Measurements from ENCODE around the gene ASB18. TPM values are rescaled to one million over a fixed set of nuclear protein-coding genes. Genes with fewer than 3 reads are reported as not detected.

The ASB18 gene
- total and polyA plus RNA-seq, 2 of the 8 experiments (the other 6 are each of a cell fraction or from before 2014, with no cell fraction given) = not detected

- Histone ChIP-seq H2BK12ac (ENCODE audit: low read depth, low read length) (no peak overlapping the region), H2BK120ac (replicated peaks; ENCODE audit: low read depth, low read length) (no peak overlapping the region), H3K9me3 (ENCODE audit: insufficient read depth in 2 of 2, low read depth in 1 of 2, low read length in 1 of 2) (no peaks in the 10 kb centered on the region), H3K4me2 (ENCODE audit: insufficient read depth in 1 of 2, low read depth in 2 of 2, low read length in 2 of 2) (no peak overlapping the region), H2BK20ac (ENCODE audit: low read length) (no peak overlapping the region), H3K23ac (ENCODE audit: insufficient read length) (no peak overlapping the region), H2BK15ac (ENCODE audit: low read length) (no peak overlapping the region), H3K56ac (replicated peaks; ENCODE audit: insufficient read length, low read depth, low read length) (no peak overlapping the region), H3K18ac (ENCODE audit: extremely low read depth, low read length) (no peak overlapping the region), H4K8ac (ENCODE audit: extremely low read depth, insufficient read depth, low read length) (no peak overlapping the region), H2AK5ac (ENCODE audit: low read depth, low read length) (no peak overlapping the region), H3K23me2 (ENCODE audit: low read depth, low read length) (no peaks in the 10 kb centered on the region), H3K4ac (replicated peaks; ENCODE audit: insufficient read length, low read depth, low read length) (no peak overlapping the region), H4K91ac (replicated peaks; ENCODE audit: insufficient read length, low read length) (no peak overlapping the region), H4K20me1 (replicated peaks in 1 of 2; ENCODE audit: control insufficient read depth in 1 of 2, insufficient read depth in 2 of 2, low read length in 2 of 2) (no peaks in the 10 kb centered on the region), H4K5ac (ENCODE audit: insufficient read length, low read depth, low read length) (no peak overlapping the region), H2AFZ (ENCODE audit: low read length) (no peak overlapping the region), H3K4me3 (ENCODE audit: extremely low read depth in 1 of 4, insufficient read depth in 2 of 4, low read depth in 3 of 4, low read length in 4 of 4) (no peak overlapping the region), H2BK5ac (ENCODE audit: low read depth, low read length) (no peak overlapping the region), H3K36me3 (ENCODE audit: control insufficient read depth in 2 of 4, insufficient read depth in 4 of 4, low read length in 3 of 4) (no peaks in the 10 kb centered on the region), H3K79me2 (ENCODE audit: control insufficient read depth in 1 of 2, insufficient read depth in 2 of 2, low read length in 2 of 2) (no peaks in the 10 kb centered on the region), H3K79me1 (ENCODE audit: low read depth, low read length) (no peaks in the 10 kb centered on the region), H3K27ac (ENCODE audit: low read depth, low read length) (no peak overlapping the region), H3K27me3 (replicated peaks in 1 of 4; ENCODE audit: control insufficient read depth in 3 of 4, extremely low read depth in 1 of 4, insufficient read depth in 3 of 4, low read length in 3 of 4) (no peaks in the 10 kb centered on the region), H3K14ac (ENCODE audit: insufficient read length) (no peak overlapping the region), H3K9ac (replicated peaks in 1 of 4; ENCODE audit: extremely low read depth in 1 of 4, low read depth in 3 of 4, low read length in 3 of 4) (no peak overlapping the region), H3K4me1 (replicated peaks in 1 of 4; ENCODE audit: control insufficient read depth in 3 of 4, insufficient read depth in 4 of 4, low read length in 3 of 4) (no peaks in the 10 kb centered on the region)
- DNase-seq (ENCODE audit: low read depth in 1 of 2, low spot score in 2 of 2) (no peak), FAIRE-seq (no peak)
- TF ChIP-seq RNF2 (IDR thresholded peaks at IDR 0.05; ENCODE audit: borderline replicate concordance, low read depth, low read length, missing control alignments, poor library complexity, severe bottlenecking) (no peak), CEBPB (IDR thresholded peaks at IDR 0.05; ENCODE audit: low read depth, low read length) (no peak), ASH2L (IDR thresholded peaks at IDR 0.05; ENCODE audit: low read length) (no peak), SRF (IDR thresholded peaks at IDR 0.05; ENCODE audit: low read depth, low read length) (no peak), CHD2 (IDR thresholded peaks at IDR 0.05; ENCODE audit: low read length) (no peak), ZNF274 (IDR thresholded peaks at IDR 0.05; ENCODE audit: borderline replicate concordance, extremely low read depth, low read length) (no peak), CTBP2 (IDR thresholded peaks at IDR 0.05; ENCODE audit: borderline replicate concordance, insufficient read depth, insufficient read length, low read length) (no peak), BRCA1 (IDR thresholded peaks at IDR 0.05; ENCODE audit: low read depth, low read length) (no peak), POLR2A (IDR thresholded peaks at IDR 0.05; ENCODE audit: control extremely low read depth in 1 of 2, low read depth in 2 of 2, low read length in 2 of 2) (no peak)
- ChIA-PET CTCF (ENCODE audit: partially characterized antibody) (interaction anchor here (1.1 kb wide), 1 partner anchor 18 kb away, joined by 3 read pairs; no protein-coding TSS in a partner anchor), POLR2A (ENCODE audit: partially characterized antibody) (no interaction called here)
These were observed 27.3 kb upstream of the ASB18 start for GRCh38 chr2:236291476-236291875.

Measured in H1 (cell line).